ENCODE data around the gene FBXO42.
"Not testable (repeated sequence)": the region's sequence is repeated elsewhere in the genome, so short reads cannot be mapped to it uniquely, and the experiment has no call there.

The FBXO42 gene

DNA sequence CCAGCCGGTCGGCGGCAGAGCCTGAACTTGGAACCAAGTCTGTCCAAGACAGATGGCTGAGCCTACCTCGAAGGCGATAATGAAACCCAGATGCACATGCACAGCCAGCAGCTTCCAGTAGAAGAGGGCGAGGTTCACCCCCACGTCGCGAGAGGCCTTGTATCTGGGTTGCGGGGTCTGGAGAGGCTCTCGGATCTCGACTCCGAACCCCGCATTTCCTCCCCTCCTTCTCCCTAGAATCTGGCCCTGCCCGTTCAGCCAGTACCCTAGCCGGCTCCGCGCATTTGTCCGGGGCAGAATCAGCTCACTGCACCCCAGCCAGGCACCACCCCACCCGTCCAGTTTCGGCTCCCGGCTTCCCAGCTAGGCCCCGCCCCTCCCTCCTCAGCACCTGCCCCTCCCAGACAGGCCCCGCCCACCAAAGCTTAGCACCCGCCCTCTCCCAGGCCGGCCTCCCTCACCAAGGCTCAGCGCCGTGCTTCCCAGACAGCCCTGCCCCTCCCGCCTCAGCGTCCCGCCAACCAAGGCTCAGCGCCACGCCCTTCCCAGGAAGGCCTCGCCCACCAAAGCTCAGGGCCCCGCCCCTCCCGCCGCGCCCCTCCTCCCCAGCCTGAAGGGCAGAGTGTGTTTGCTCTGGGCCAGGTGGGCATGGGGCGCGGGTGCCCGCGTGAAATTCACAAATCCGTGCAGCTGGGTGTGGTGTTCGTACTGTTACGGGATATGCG, 135.1 kb downstream of the FBXO42 start:
- peak; percentile 99 for DNase-seq (ENCODE audit: low read depth)
- peak overlapping the region; percentile 61 for H3K4me3 ChIP-seq (ENCODE audit: low read depth, low read length)
- TF ChIP-seq, protein P1, sequence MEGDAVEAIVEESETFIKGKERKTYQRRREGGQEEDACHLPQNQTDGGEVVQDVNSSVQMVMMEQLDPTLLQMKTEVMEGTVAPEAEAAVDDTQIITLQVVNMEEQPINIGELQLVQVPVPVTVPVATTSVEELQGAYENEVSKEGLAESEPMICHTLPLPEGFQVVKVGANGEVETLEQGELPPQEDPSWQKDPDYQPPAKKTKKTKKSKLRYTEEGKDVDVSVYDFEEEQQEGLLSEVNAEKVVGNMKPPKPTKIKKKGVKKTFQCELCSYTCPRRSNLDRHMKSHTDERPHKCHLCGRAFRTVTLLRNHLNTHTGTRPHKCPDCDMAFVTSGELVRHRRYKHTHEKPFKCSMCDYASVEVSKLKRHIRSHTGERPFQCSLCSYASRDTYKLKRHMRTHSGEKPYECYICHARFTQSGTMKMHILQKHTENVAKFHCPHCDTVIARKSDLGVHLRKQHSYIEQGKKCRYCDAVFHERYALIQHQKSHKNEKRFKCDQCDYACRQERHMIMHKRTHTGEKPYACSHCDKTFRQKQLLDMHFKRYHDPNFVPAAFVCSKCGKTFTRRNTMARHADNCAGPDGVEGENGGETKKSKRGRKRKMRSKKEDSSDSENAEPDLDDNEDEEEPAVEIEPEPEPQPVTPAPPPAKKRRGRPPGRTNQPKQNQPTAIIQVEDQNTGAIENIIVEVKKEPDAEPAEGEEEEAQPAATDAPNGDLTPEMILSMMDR (conservative IDR thresholded peaks at IDR 0.05; ENCODE audit: low read depth, low read length): no peak

DNA sequence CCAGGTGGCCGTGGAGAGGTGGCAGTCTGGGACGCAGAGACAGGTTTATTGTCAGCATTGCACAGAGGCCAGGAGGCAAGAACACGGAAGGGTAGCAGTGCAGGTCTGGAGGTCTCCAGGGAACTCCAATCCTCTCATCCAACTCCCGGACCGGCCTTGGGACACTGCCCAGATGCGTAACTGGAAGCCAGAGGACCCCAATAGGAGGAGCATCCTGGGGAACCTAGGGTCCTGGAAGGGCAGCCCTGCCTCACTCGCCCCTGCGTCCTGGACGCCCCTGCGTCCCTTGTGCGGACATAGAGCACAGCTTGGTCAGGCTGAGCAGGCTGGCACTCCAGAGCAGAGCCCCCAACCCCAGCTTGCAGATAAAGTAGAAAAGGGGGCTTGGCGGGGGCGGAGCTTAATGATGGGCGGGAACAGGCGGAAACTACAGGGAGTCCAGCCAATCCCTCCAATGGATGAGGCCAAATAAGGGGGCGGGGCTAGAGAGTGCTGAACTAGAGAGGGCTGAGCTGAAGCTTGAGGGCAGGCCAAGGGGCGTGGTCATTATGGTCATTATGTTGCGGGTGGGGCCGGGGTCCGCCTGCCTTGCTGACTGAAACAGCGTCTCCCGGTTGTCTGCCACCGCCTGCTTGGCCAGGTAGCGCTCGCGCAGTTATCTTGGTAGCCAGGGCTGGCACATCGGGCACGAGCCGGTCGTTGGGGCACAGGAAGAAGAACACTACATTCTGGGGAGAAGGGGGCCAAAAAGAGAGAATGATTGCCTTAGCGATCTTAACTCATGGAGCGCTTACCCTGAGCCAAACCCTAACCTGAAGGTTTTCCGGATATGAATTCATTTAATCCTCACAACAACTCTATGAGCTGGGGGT, 136.2 kb downstream of the FBXO42 start:
- H3K4me3 ChIP-seq (ENCODE audit: low read depth, low read length): peak overlapping the region; percentile 61
- peak; percentile 93 for DNase-seq (ENCODE audit: low read depth)
- TF ChIP-seq, protein P1 (conservative IDR thresholded peaks at IDR 0.05; ENCODE audit: low read depth, low read length): no peak

- not testable (repeated sequence) for DNase-seq (ENCODE audit: low read depth); H3K4me3 ChIP-seq (ENCODE audit: low read depth, low read length)
These were observed 137.0 kb downstream of the FBXO42 start for GRCh38 chr1:16215240-16215639.

DNA sequence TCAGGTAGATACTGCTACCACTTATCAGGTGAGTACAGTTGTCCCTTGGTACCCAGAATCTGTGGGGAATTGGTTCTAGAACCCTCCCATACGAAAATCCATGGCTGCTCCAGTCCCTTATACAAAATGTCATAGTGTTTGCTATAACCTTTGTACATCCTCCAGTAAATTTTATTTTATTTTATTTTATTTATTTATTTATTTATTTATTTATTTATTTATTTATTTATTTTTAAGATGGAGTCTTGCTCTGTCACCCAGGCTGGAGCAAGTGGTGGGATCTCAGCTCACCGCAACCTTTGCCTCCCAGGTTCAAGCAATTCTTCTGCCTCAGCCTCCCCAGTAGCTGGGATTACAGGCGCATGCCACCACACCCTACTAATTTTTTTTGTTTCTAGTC, 138.7 kb downstream of the FBXO42 start:
- not testable (repeated sequence) for H3K4me3 ChIP-seq (ENCODE audit: low read depth, low read length); DNase-seq (ENCODE audit: low read depth)

DNA sequence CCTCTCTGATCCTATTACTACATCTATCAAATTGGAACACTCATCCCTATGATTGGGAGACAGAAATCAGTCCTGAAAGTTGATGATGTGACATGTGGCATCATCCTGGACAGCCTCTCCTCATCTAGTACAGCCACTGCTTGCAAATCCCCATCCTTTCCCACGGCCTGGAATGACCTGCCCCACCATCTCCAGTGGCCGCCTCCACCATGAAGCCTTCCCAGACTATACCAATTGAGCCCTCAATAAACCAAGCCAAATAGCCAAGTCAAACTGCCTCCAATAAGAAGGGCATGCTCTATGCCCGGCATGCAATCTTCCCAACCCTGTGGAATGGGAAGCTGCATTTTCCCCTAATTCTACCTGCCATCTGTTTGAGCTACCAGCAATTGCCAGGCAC, 139.3 kb downstream of the FBXO42 start:
- TF ChIP-seq, protein P1 (conservative IDR thresholded peaks at IDR 0.05; ENCODE audit: low read depth, low read length): no peak
- no peak for DNase-seq (ENCODE audit: low read depth)
- H3K4me3 ChIP-seq (ENCODE audit: low read depth, low read length): no peak overlapping the region

DNA sequence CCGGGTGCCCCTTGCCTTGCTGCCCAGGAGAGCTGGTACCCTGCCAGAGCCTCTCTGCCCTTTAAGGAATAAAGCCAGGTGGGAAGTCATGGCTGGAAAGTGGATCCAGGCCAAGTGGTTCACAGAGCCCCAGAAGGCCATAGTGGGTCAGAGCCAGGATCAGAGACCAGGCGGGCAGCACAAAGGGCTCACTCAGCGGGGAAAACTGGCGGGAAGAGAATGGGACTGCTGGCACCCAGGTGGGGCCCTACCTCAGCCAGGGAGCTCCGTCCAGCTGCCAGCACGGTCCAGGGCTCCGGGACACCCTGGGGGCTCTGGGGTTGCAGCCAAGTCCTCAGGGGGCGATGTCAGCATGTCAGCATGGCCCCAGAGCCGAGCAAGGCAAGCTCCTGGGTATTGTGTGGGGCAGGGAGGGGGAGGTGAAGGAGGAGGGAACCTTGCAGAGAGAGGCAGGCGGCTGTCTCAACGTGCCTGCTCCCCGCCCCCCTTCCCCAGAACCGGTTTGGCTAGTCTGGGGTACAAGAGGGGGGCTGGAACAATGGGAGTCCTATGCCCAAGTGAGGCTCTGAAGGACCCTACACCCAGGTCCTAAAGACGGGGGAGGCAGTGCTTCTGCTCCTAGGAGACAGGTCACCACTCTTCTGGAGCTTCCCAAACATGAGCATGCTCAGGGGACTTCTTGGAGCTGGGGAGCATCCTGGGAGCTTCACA, 139.9 kb downstream of the FBXO42 start, which contains the start of gene ARHGEF19:
Gene ARHGEF19 (minus strand): TSS at position 402 of the 711 bp plus-strand sequence. CDS start 3,598 bp downstream, outside the sequence.
- no peak for DNase-seq (ENCODE audit: low read depth)
- TF ChIP-seq, protein P1 (conservative IDR thresholded peaks at IDR 0.05; ENCODE audit: low read depth, low read length): no peak
- H3K4me3 ChIP-seq (ENCODE audit: low read depth, low read length): no peak within 1 kb of the TSS

GRCh38 chr1:16211824-16212223, 140.5 kb downstream of the FBXO42 start:
- H3K4me3 ChIP-seq (ENCODE audit: low read depth, low read length): no peak overlapping the region

More at GRCh38 chr1:16211824-16212223, 140.5 kb downstream of the FBXO42 start:
- DNase-seq (ENCODE audit: low read depth): no peak
- TF ChIP-seq, protein P1 (conservative IDR thresholded peaks at IDR 0.05; ENCODE audit: low read depth, low read length): no peak
